ENCODE data around the gene SGSM2.

- TF ChIP-seq POLR2A (IDR thresholded peaks at IDR 0.05; ENCODE audit: low read depth, low read length) (no peak), POLR2AphosphoS5 (IDR thresholded peaks at IDR 0.05; ENCODE audit: low read depth, low read length) (no peak), TAF1 (IDR thresholded peaks at IDR 0.05; ENCODE audit: low read depth, low read length) (no peak)
Measured at GRCh38 chr17:2371183-2372130, 34.2 kb downstream of the SGSM2 start.

Measured in GM12891 (cell line).